SH-SY5Y (cell line): ENCODE measurements around the gene SLC35E1.

Experiments
- GATA2 ChIP-seq: IDR thresholded peaks from 2 replicates; pipeline ENCODE4 v1.6.1; 2011; ENCODE audit warnings: mild to moderate bottlenecking, low read depth, low read length
- GATA3 ChIP-seq: IDR thresholded peaks from 2 replicates; pipeline ENCODE4 v1.6.1; 2011; ENCODE audit warnings: low read depth, mild to moderate bottlenecking, low read length, moderate library complexity

DNA sequence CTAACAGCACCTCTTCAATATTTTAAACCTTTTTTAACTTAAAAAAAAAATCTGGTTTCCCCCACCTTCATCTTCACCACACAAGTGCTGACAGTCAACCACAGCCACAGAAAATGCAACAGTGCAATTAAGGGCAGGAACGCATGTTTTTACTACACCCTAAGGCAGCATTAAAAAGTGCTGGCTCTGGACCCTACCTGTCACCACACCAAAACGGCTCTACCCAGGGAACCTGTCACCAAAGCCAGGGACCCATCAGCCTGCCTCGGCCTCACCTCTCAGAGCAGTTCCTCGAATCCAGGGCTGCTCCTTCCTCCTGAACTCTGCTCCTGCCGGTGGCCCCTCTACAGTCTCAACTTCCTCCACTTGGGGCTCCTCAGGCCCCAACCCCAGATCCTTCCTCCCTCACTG is 22.5 kb upstream of the SLC35E1 start:
- TF ChIP-seq GATA2 (no peak), GATA3 (no peak)
